ENCODE data around the gene IVD.

Gene IVD

GRCh38 chr15:40463279-40463678 lies 57.7 kb downstream of the IVD start:
- DNase-seq (ENCODE audit: low read depth in 2 of 2): no peak
- no peak overlapping the region for H3K4me3 ChIP-seq (replicated peaks in 1 of 2; ENCODE audit: low read depth in 2 of 2, low read length in 2 of 2)
- TF ChIP-seq CTCF (IDR thresholded peaks at IDR 0.05; ENCODE audit: low read depth, low read length): no peak

- no peak overlapping the region for H3K4me3 ChIP-seq (replicated peaks in 1 of 2; ENCODE audit: low read depth in 2 of 2, low read length in 2 of 2)
- TF ChIP-seq CTCF (IDR thresholded peaks at IDR 0.05; ENCODE audit: low read depth, low read length): no peak
- no peak for DNase-seq (ENCODE audit: low read depth in 2 of 2)
Observed at GRCh38 chr15:40463886-40464545, 58.4 kb downstream of the IVD start.

- TF ChIP-seq CTCF (IDR thresholded peaks at IDR 0.05; ENCODE audit: low read depth, low read length): no peak
- H3K4me3 ChIP-seq (replicated peaks in 1 of 2; ENCODE audit: low read depth in 2 of 2, low read length in 2 of 2): no peak overlapping the region
- DNase-seq (ENCODE audit: low read depth in 2 of 2): no peak
Observed at GRCh38 chr15:40464595-40465185, 59.1 kb downstream of the IVD start.

GRCh38 chr15:40465939-40466338 lies 60.3 kb downstream of the IVD start:
- H3K4me3 ChIP-seq (replicated peaks in 1 of 2; ENCODE audit: low read depth in 2 of 2, low read length in 2 of 2): no peak overlapping the region
- no peak for TF ChIP-seq CTCF (IDR thresholded peaks at IDR 0.05; ENCODE audit: low read depth, low read length)
- no peak for DNase-seq (ENCODE audit: low read depth in 2 of 2)

- no peak for TF ChIP-seq CTCF (IDR thresholded peaks at IDR 0.05; ENCODE audit: low read depth, low read length)
- DNase-seq (ENCODE audit: low read depth in 2 of 2): no peak
- no peak overlapping the region for H3K4me3 ChIP-seq (replicated peaks in 1 of 2; ENCODE audit: low read depth in 2 of 2, low read length in 2 of 2)
Observed at GRCh38 chr15:40466426-40467260, 61.0 kb downstream of the IVD start.

- no peak for DNase-seq (ENCODE audit: low read depth in 2 of 2)
- TF ChIP-seq CTCF (IDR thresholded peaks at IDR 0.05; ENCODE audit: low read depth, low read length): no peak
- no peak overlapping the region for H3K4me3 ChIP-seq (replicated peaks in 1 of 2; ENCODE audit: low read depth in 2 of 2, low read length in 2 of 2)
Observed at GRCh38 chr15:40467261-40467615, 61.6 kb downstream of the IVD start.
